Measurements from ENCODE around the gene ARHGAP31.

Gene ARHGAP31

GRCh38 chr3:119322835-119323722 lies 28.9 kb downstream of the ARHGAP31 start (continued):
- peak; percentile 66 for TF ChIP-seq PRDM10 (tag by site-specific recombination; IDR thresholded peaks at IDR 0.05)
- no peak for TF ChIP-seq OVOL3 (tag by site-specific recombination; IDR thresholded peaks at IDR 0.05)
- TF ChIP-seq ZNF391 (tag by site-specific recombination; IDR thresholded peaks at IDR 0.05; ENCODE audit: borderline replicate concordance, low read depth) = no peak
- TF ChIP-seq PRDM6 (tag by site-specific recombination; IDR thresholded peaks at IDR 0.05) = no peak
- peak; percentile 58; the same call in 1 of the 2 replicates for TF ChIP-seq ZBTB6 (tag by site-specific recombination; IDR thresholded peaks at IDR 0.05)
- TF ChIP-seq ZNF677 (tag by site-specific recombination; IDR thresholded peaks at IDR 0.05) = no peak
- TF ChIP-seq ZNF37A (tag by site-specific recombination; IDR thresholded peaks at IDR 0.05) = no peak
- no peak for TF ChIP-seq PBX3 (CRISPR knock-in tag; IDR thresholded peaks at IDR 0.05)
- no peak for TF ChIP-seq PRDM2 (tag by site-specific recombination; IDR thresholded peaks at IDR 0.05; ENCODE audit: borderline replicate concordance)
- no peak for TF ChIP-seq ZNF701 (tag by site-specific recombination; IDR thresholded peaks at IDR 0.05)
- TF ChIP-seq ZNF426 (tag by site-specific recombination; IDR thresholded peaks at IDR 0.05) = no peak
- TF ChIP-seq KLF17 (tag by site-specific recombination; IDR thresholded peaks at IDR 0.05) = no peak; the same call in 1 of the 2 replicates
- peak; percentile 64; the same call in 1 of the 2 replicates for TF ChIP-seq KLF1 (tag by site-specific recombination; IDR thresholded peaks at IDR 0.05)
- no peak for TF ChIP-seq ZNF114 (tag by site-specific recombination; IDR thresholded peaks at IDR 0.05)
- TF ChIP-seq ZNF548 (tag by site-specific recombination; IDR thresholded peaks at IDR 0.05) = no peak
- TF ChIP-seq ZNF830 (tag by site-specific recombination; IDR thresholded peaks at IDR 0.05; ENCODE audit: low read depth) = no peak
- no peak for TF ChIP-seq ZNF146 (tag by site-specific recombination; IDR thresholded peaks at IDR 0.05)
- peak; percentile 94 for TF ChIP-seq ZBTB8A (tag by site-specific recombination; IDR thresholded peaks at IDR 0.05)
- no peak for TF ChIP-seq ZNF843 (tag by site-specific recombination; IDR thresholded peaks at IDR 0.05)
- TF ChIP-seq MYNN (tag by site-specific recombination; IDR thresholded peaks at IDR 0.05; ENCODE audit: borderline replicate concordance) = no peak
- 0 out of 2 replicates have a peak, but pooled peaks have one; percentile 20 for TF ChIP-seq ZNF2 (tag by site-specific recombination; IDR thresholded peaks at IDR 0.05)
- peak; percentile 84; the same call in 1 of the 2 replicates for TF ChIP-seq ZBTB20 (tag by site-specific recombination; IDR thresholded peaks at IDR 0.05)
- no peak for TF ChIP-seq ZNF664 (tag by site-specific recombination; IDR thresholded peaks at IDR 0.05)
- no peak for TF ChIP-seq ZNF777 (tag by site-specific recombination; IDR thresholded peaks at IDR 0.05; ENCODE audit: borderline replicate concordance)
